ENCODE results near the gene EXOC4.

- TF ChIP-seq CTCF (IDR thresholded peaks at IDR 0.05; ENCODE audit: low read length) (no peak), EZH2 (IDR thresholded peaks at IDR 0.05; ENCODE audit: borderline replicate concordance, low read length) (no peak)
Observed at GRCh38 chr7:133712544-133712943, 459.7 kb downstream of the EXOC4 start.

Data from OCI-LY1 (cell line).